HL-60 (cell line): ENCODE data around the gene CARD9.

Experiments used
- DNase-seq, 2 experiments: peaks; one replicate each; pipeline ENCODE4 v3.0.0-alpha.2; 2010 to 2020; ENCODE audit warnings: low read depth in 1 of 2, low spot score in 1 of 2
- H3K27ac ChIP-seq: fragments of 250-450 bp; sonication (Bioruptor Pico); replicated peaks from 2 replicates; pipeline ENCODE4 v1.5.1; 2020; ENCODE audit warnings: mild to moderate bottlenecking, moderate library complexity
- H3K27me3 ChIP-seq: fragments of 250-450 bp; sonication (Bioruptor Pico); 2 replicates; pipeline ENCODE4 v1.5.1; 2021; ENCODE audit warnings: mild to moderate bottlenecking, moderate library complexity; ENCODE audit not compliant: insufficient read depth, poor library complexity, severe bottlenecking
- H3K4me3 ChIP-seq: replicated peaks from 2 replicates; pipeline ENCODE4 v1.5.1; 2011; ENCODE audit warnings: mild to moderate bottlenecking, control low read depth, low read length; ENCODE audit not compliant: insufficient read depth
- CTCF ChIP-seq: IDR thresholded peaks from one replicate; pipeline ENCODE4 v1.5.1; 2011; ENCODE audit warnings: low read length, control low read depth, inconsistent platforms; ENCODE audit not compliant: insufficient read depth
- GABPA ChIP-seq: IDR thresholded peaks from 2 replicates; pipeline ENCODE4 v1.6.1; 2012; ENCODE audit warnings: low read depth
- POLR2AphosphoS5 ChIP-seq: IDR thresholded peaks from 2 replicates; pipeline ENCODE4 v1.6.1; 2012; ENCODE audit warnings: low read depth
- REST ChIP-seq: IDR thresholded peaks from 2 replicates; pipeline ENCODE4 v1.6.1; 2012; ENCODE audit warnings: low read depth; ENCODE audit not compliant: insufficient replicate concordance
- SPI1 ChIP-seq: IDR thresholded peaks from 2 replicates; pipeline ENCODE4 v1.6.1; 2012; ENCODE audit warnings: low read depth, mild to moderate bottlenecking, borderline replicate concordance

CARD9 gene

GRCh38 chr9:136358016-136358415, 15.5 kb downstream of the CARD9 start:
- TF ChIP-seq CTCF (no peak), POLR2AphosphoS5 (no peak), SPI1 (no peak), REST (no peak), GABPA (no peak)

GRCh38 chr9:136357202-136357725, 16.2 kb downstream of the CARD9 start:
- H3K4me3 ChIP-seq = no peak overlapping the region
- TF ChIP-seq GABPA = no peak
- no peak for TF ChIP-seq REST
- TF ChIP-seq POLR2AphosphoS5 = no peak
- no peak for DNase-seq
- no peak overlapping the region for H3K27ac ChIP-seq
- H3K27me3 ChIP-seq = no peaks in the 10 kb centered on the region

More at GRCh38 chr9:136358016-136358415, 15.5 kb downstream of the CARD9 start:
- DNase-seq = no peak
- Histone ChIP-seq H3K27me3 (no peaks in the 10 kb centered on the region), H3K27ac (no peak overlapping the region), H3K4me3 (no peak overlapping the region)

GRCh38 chr9:136355616-136356557, 17.6 kb downstream of the CARD9 start:
- H3K4me3 ChIP-seq = no peak overlapping the region
- no peak for TF ChIP-seq REST
- no peak for TF ChIP-seq SPI1
- no peak for TF ChIP-seq GABPA
- no peak for TF ChIP-seq POLR2AphosphoS5
- TF ChIP-seq CTCF = no peak
- DNase-seq = no peak
- no peaks in the 10 kb centered on the region for H3K27me3 ChIP-seq
- H3K27ac ChIP-seq = no peak overlapping the region
